Fibroblast of peridontal ligament (primary cell): Measurements from ENCODE around the gene LACRT.
"Not testable (repeated sequence)": the region's sequence is repeated elsewhere in the genome, so short reads cannot be mapped to it uniquely, and the experiment has no call there.

Experiments
- DNase-seq: peaks from one replicate; pipeline ENCODE4 v3.0.0-alpha.2; 2010; ENCODE audit errors: extremely low read depth

Gene LACRT

DNA sequence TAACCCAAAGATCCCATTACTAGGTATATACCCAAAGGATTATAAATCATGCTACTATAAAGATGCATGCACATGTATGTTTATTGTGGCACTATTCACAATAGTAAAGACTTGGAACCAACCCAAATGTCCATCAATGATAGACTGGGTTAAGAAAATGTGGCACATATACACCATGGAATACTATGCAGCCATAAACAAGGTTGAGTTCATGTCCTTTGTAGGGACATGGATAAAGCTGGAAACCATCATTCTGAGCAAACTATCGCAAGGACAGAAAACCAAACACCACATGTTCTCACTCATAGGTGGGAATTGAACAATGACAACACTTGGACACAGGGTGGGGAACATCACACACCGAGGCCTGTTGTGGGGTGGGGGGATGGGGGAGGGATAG lies 4.4 kb upstream of the LACRT start:
- DNase-seq: not testable (repeated sequence)

- DNase-seq: no peak
Measured at GRCh38 chr12:54631988-54632728, 2.5 kb downstream of the LACRT start.

DNA sequence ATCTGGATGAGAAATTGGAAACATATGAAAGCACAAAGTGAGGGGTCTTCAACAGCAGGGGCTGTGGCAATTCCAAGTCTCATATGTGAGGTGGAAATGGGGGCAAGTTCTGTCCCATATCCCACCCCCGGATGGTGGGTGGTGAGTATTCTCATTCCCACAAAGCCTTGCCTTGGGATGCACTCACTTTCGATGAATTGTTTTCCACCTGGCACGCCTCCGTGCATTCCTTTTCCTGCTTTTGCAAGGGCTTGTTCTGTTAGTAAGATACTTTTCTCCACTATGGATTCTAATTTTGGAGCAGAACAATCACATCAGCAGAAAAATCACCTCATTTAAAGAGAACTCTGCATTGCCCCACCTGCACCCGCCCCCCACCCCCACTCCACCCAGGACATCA lies 3.1 kb downstream of the LACRT start:
- no peak for DNase-seq

GRCh38 chr12:54629925-54630324 lies 4.8 kb downstream of the LACRT start:
- DNase-seq: no peak

- DNase-seq: no peak
Measured at GRCh38 chr12:54628186-54628846, 6.4 kb downstream of the LACRT start.

DNA sequence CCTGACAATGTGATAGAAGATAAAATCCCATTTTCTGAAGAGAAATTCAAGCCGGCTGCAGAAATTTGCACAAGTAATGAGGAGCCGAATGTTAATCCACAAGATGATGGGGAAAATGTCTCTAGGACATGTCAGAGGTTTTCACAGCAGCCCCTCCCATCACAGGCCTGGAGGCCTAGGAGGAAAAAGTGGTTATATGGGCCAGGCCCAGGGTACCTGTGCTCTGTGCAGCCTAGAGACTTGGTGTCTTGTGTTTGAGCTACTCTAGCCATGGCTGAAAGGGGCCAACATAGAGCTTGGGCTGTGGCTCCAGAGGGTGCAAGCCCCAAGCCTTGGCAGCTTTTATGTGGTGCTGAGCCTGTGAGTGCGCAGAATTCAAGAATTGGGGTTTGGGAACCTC lies 7.4 kb downstream of the LACRT start:
- no peak for DNase-seq

- no peak for DNase-seq
Measured at GRCh38 chr12:54625598-54625997, 9.1 kb downstream of the LACRT start.

- no peak for DNase-seq
Measured at GRCh38 chr12:54624315-54625279, 10.1 kb downstream of the LACRT start.

GRCh38 chr12:54622463-54623183 lies 12.1 kb downstream of the LACRT start:
- DNase-seq: no peak

GRCh38 chr12:54616933-54617680 lies 17.6 kb downstream of the LACRT start:
- DNase-seq: no peak

DNA sequence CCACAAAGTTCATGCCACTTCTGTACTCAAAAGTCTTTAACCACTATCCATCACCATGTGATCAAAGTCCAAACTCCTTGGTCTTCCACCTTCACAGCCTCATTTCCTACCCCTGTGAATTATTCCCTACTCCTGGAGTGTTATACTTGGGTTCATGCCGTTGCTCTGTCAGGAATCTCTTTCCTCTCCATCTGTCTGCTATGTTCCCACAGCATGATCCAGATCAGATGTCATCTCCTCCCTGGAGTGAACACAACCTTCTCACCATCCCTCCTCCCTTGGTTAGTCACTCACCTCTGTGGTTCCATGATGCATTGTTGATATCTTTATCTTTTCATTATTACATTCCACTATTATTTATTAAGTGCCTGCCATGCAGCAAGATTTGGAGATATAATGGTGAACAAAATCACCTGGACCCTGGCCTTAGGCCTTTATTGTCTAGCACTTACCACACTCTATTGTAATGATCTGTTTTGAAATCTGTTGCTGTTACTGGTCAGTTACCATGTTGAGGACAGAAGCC lies 22.4 kb downstream of the LACRT start:
- DNase-seq: no peak

GRCh38 chr12:54611715-54612149 lies 23.0 kb downstream of the LACRT start:
- DNase-seq: no peak

GRCh38 chr12:54608769-54609168 lies 25.9 kb downstream of the LACRT start:
- DNase-seq: no peak

- no peak for DNase-seq
Measured at GRCh38 chr12:54608156-54608555, 26.5 kb downstream of the LACRT start.

GRCh38 chr12:54606556-54606955 lies 28.1 kb downstream of the LACRT start:
- no peak for DNase-seq

- no peak for DNase-seq
Measured at GRCh38 chr12:54605138-54605970, 29.3 kb downstream of the LACRT start.

- no peak for DNase-seq
Measured at GRCh38 chr12:54604436-54604835, 30.3 kb downstream of the LACRT start.

DNA sequence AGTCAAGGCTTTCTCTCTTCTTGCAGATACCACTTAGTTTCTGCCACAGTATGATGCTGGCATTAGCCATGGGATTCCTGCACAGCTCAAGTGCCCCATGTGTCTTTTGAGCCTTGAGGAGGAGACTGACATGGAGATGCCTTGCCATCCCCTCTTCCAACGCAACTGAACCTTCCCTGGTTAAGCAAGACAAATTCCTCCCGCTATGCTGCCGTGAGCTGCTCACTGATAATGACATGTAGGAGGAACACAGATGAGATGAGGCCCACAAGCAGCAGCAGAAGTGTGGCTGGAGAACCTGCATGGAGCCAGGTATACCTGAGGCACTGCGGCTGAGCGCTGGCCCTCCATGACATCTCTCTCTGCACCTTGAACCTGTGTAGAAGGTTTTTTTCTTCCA lies 30.8 kb downstream of the LACRT start:
- no peak for DNase-seq

- peak; percentile 60 for DNase-seq
Measured at GRCh38 chr12:54603173-54603814, 31.4 kb downstream of the LACRT start.
